Ovary (tissue), 3 donors: ENCODE measurements around the gene LRRC4C.

ENCODE experiments used
- CTCF ChIP-seq, 3 donors: fragments of 450-650 bp in 2 of 3; fragments of 200-600 bp in 1 of 3; IDR thresholded peaks; one replicate each; pipeline versions ENCODE4 v1.5.1 to v1.8.0; 2016 to 2022; ENCODE audit warnings: antibody characterized with exemption in 3 of 3, mild to moderate bottlenecking in 1 of 3
- EP300 ChIP-seq: sonication (generic); formaldehyde crosslinking; IDR thresholded peaks from one replicate; pipeline ENCODE4 v1.6.1; 2017; ENCODE audit warnings: antibody characterized with exemption
- POLR2A ChIP-seq: fragments of 450-650 bp; IDR thresholded peaks from one replicate; pipeline ENCODE4 v1.6.1; 2017; ENCODE audit warnings: antibody characterized with exemption, mild to moderate bottlenecking, moderate library complexity
- donor health status: DM: no; HTN: no; CAD: no.

GRCh38 chr11:40544162-40544561 lies 915.3 kb downstream of the LRRC4C start:
- TF ChIP-seq CTCF (IDR thresholded peaks at IDR 0.05) = no peak
- TF ChIP-seq POLR2A = no peak
- TF ChIP-seq EP300 = no peak
